Spleen (tissue), 7 donors: ENCODE measurements around the gene PTCD3.

Source experiments
- CTCF ChIP-seq, 11 experiments: fragments of 200-600 bp in 7 of 11; fragments of 450-650 bp in 4 of 11; sonication (generic) in 4 of 11; IDR thresholded peaks in 8 of 11; conservative IDR thresholded peaks in 3 of 11; 1 replicate in 7 of 11; 2 replicates in 4 of 11; pipeline versions ENCODE4 v1.4.0 to v1.8.0; 2016 to 2021; ENCODE audit warnings: antibody characterized with exemption in 11 of 11, inconsistent platforms in 4 of 11, mild to moderate bottlenecking in 1 of 11
- POLR2A ChIP-seq, 3 donors: fragments of 450-650 bp; IDR thresholded peaks; one replicate each; pipeline ENCODE4 v1.5.1; 2017; ENCODE audit warnings: antibody characterized with exemption in 3 of 3, mild to moderate bottlenecking in 1 of 3
- donor health status: DM: no; HTN: no; CAD: no; lungs with moderate emphysema.
- donor health status: DM: no; HTN: no; CAD: no.
- donor health status: DM: no; HTN: no; CAD: no.

- no peak for TF ChIP-seq CTCF (IDR thresholded peaks at IDR 0.05 in 8 of 11, conservative IDR thresholded peaks at IDR 0.05 in 3 of 11)
- no peak for TF ChIP-seq POLR2A (IDR thresholded peaks at IDR 0.05)
Observed at GRCh38 chr2:86143307-86143706, 37.3 kb downstream of the PTCD3 start.
